K562 (cell line): ENCODE measurements around the gene PPP1R15A. TPM values are rescaled to one million over a fixed set of nuclear protein-coding genes. Genes with fewer than 3 reads are reported as not detected.

Source experiments
- BACH1 ChIP-seq: fragments of 200-800 bp; sonication (Bioruptor generic); IDR thresholded peaks from 2 replicates; pipeline ENCODE4 v1.6.1; 2016; ENCODE audit warnings: missing genetic modification characterization, missing compliant biosample characterization
- C11orf30 ChIP-seq: fragments of 450-650 bp; IDR thresholded peaks from 2 replicates; pipeline ENCODE4 v1.6.1; 2016; ENCODE audit warnings: low read depth, mild to moderate bottlenecking
- CAMTA2 ChIP-seq: fragments of 250-450 bp; sonication (Bioruptor Pico); conservative IDR thresholded peaks from 2 replicates; pipeline ENCODE4 v1.5.1; 2022
- CBX2 ChIP-seq: fragments of 200-600 bp; sonication (generic); IDR thresholded peaks from one replicate; pipeline ENCODE4 v1.6.1; 2012; ENCODE audit warnings: mild to moderate bottlenecking, low read length, inconsistent platforms; ENCODE audit not compliant: insufficient read depth, poor library complexity, severe bottlenecking
- CREBBP ChIP-seq: IDR thresholded peaks from one replicate; pipeline ENCODE4 v1.6.1; 2012; ENCODE audit warnings: low read depth, mild to moderate bottlenecking, control low read depth, inconsistent platforms, low read length
- DEAF1 ChIP-seq: fragments of 450-650 bp; formaldehyde crosslinking; IDR thresholded peaks from 2 replicates; pipeline ENCODE4 v1.4.0; 2020; ENCODE audit warnings: mild to moderate bottlenecking, moderate library complexity
- HMG20B ChIP-seq: fragments of 250-450 bp; sonication (Bioruptor Pico); IDR thresholded peaks from 2 replicates; pipeline ENCODE4 v1.5.0; 2021; ENCODE audit warnings: mild to moderate bottlenecking
- MED1 ChIP-seq: sonication (generic); formaldehyde crosslinking; IDR thresholded peaks from 2 replicates; pipeline ENCODE4 v1.8.1; 2023; ENCODE audit warnings: missing genetic modification reagents, borderline replicate concordance
- NFE2 ChIP-seq: IDR thresholded peaks from 2 replicates; pipeline ENCODE4 v1.6.1; 2014; ENCODE audit warnings: antibody characterized with exemption, low read depth
- SNRNP70 ChIP-seq: fragments of 200-400 bp; formaldehyde crosslinking; optimal IDR thresholded peaks from 2 replicates; pipeline ENCODE3; 2017; ENCODE audit warnings: low read depth, low read length
- TAF9B ChIP-seq: fragments of 450-650 bp; IDR thresholded peaks from 2 replicates; pipeline ENCODE4 v1.6.1; 2018; ENCODE audit warnings: mild to moderate bottlenecking; ENCODE audit not compliant: partially characterized antibody
- THAP12 ChIP-seq: fragments of 250-450 bp; sonication (Bioruptor Pico); IDR thresholded peaks from 2 replicates; pipeline ENCODE4 v1.9.0; 2021; ENCODE audit warnings: mild to moderate bottlenecking, inconsistent platforms
- YBX1 ChIP-seq: fragments of 450-650 bp; IDR thresholded peaks from 2 replicates; pipeline ENCODE4 v1.7.1; 2016; ENCODE audit warnings: mild to moderate bottlenecking
- ZFP36 ChIP-seq: fragments of 150-350 bp; IDR thresholded peaks from 2 replicates; pipeline ENCODE4 v1.6.1; 2018; ENCODE audit warnings: low read length, low read depth; ENCODE audit not compliant: partially characterized antibody
- ZNF146 ChIP-seq: IDR thresholded peaks from one replicate; pipeline ENCODE4 v1.6.1; 2018; ENCODE audit warnings: missing compliant biosample characterization; ENCODE audit not compliant: unreplicated experiment
- ZNF277 ChIP-seq: fragments of 250-450 bp; sonication (Bioruptor Pico); IDR thresholded peaks from 2 replicates; pipeline ENCODE4 v1.8.0; 2022; ENCODE audit warnings: inconsistent platforms, mild to moderate bottlenecking, moderate library complexity, borderline replicate concordance
- ZNF584 ChIP-seq: fragments of 200-800 bp; sonication (Bioruptor generic); IDR thresholded peaks from 2 replicates; pipeline ENCODE4 v1.6.1; 2016; ENCODE audit warnings: low read depth, mild to moderate bottlenecking, missing genetic modification characterization, missing compliant biosample characterization
- ZNF609 ChIP-seq: sonication (generic); formaldehyde crosslinking; IDR thresholded peaks from 2 replicates; pipeline ENCODE4 v1.8.1; 2023; ENCODE audit warnings: missing genetic modification reagents, mild to moderate bottlenecking, borderline replicate concordance
- ZNF717 ChIP-seq: fragments of 250-450 bp; sonication (Bioruptor Pico); IDR thresholded peaks from 2 replicates; pipeline ENCODE4 v1.5.0; 2021
- polyA plus RNA-seq, 8 experiments: library from polyadenylated mRNA; depleted of rRNA in 4 of 8; stranded (reverse) in 5 of 8; unstranded in 3 of 8; fragments of >200 nt; fragmentation: Nextera tagmentation in 2 of 8; fragmentation: Illumina TruSeq in 1 of 8; extraction: Ambion mirVana in 2 of 8; extraction: Trizol in 1 of 8; gene quantifications; 2 replicates each; pipeline versions ENCODE4 v1.2.1 to v1.2.3, GENCODE V29; 2011 to 2014; ENCODE audit warnings: inconsistent platforms in 1 of 8, missing spikeins in 1 of 8
- total RNA-seq, 7 experiments: library from RNA; depleted of rRNA in 6 of 7; stranded (reverse); fragments of >200 nt in 6 of 7; fragmentation: Illumina TruSeq in 2 of 7; extraction: Trizol in 2 of 7; gene quantifications; 2 replicates each; pipeline versions ENCODE4 v1.2.1 to v1.2.3, GENCODE V29; 2011 to 2021; ENCODE audit warnings: low replicate concordance in 1 of 7

PPP1R15A gene
- total and polyA plus RNA-seq, 9 of the 15 experiments (the other 6 are each of a cell fraction or from before 2014, with no cell fraction given), result 0.42 to 73.7 (median 44.0) TPM

DNA sequence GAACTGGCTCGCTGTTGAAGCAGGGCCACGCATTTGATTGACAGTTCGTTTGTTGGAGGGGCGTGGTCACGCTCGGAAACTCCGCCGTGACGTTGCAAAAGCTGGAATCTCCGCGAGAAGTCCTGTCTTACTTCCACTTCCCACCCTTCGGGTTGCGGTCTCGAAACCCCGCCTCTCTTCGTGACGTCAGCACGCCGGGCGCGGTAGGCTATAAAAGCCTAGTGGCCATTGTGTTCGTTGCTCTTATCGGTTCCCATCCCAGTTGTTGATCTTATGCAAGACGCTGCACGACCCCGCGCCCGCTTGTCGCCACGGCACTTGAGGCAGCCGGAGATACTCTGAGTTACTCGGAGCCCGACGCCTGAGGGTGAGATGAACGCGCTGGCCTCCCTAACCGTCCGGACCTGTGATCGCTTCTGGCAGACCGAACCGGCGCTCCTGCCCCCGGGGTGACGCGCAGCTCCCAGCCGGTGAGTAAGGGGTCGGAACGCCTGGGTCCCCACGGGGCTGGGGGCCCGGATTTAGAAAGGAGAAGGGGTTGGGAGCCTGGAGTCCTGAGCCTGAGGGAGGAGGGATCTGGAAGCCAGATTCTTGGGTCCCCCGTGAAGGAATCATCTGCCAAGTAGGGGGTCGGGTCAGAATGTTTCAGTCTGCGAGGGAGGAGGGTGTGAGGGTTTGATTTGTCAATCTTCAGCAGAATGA lies at the start of gene PPP1R15A (continued):
- no peak for TF ChIP-seq ZNF277 (CRISPR knock-in tag)
- no peak; the same call in 1 of the 2 replicates for TF ChIP-seq ZNF584 (CRISPR knock-in tag)
- TF ChIP-seq C11orf30, result peak; percentile 96
- peak; percentile 90 for TF ChIP-seq NFE2
- TF ChIP-seq CAMTA2 (CRISPR knock-in tag), result no peak
- no peak for TF ChIP-seq ZNF146 (CRISPR knock-in tag)
- TF ChIP-seq CREBBP, result no peak
- no peak for TF ChIP-seq SNRNP70
- no peak for TF ChIP-seq HMG20B (CRISPR knock-in tag)
- TF ChIP-seq YBX1, result no peak
- peak; percentile 15 for TF ChIP-seq ZFP36
- TF ChIP-seq DEAF1, result no peak
- TF ChIP-seq BACH1, result no peak
- TF ChIP-seq CBX2, result no peak
- TF ChIP-seq THAP12 (CRISPR knock-in tag), result peak; percentile 89
- TF ChIP-seq ZNF717 (CRISPR knock-in tag), result no peak
- peak; percentile 93 for TF ChIP-seq ZNF609 (CRISPR knock-in tag)
- TF ChIP-seq MED1 (CRISPR knock-in tag), result no peak
- peak; percentile 86 for TF ChIP-seq TAF9B
